ENCODE results near the gene DNAJB13. TPM values are rescaled to one million over a fixed set of nuclear protein-coding genes. Genes with fewer than 3 reads are reported as not detected.

Gene DNAJB13
- total and polyA plus RNA-seq, 2 of the 4 experiments (the other 2 are of a cell fraction) = 0.18 to 0.48 TPM

- Histone ChIP-seq H3K9ac (ENCODE audit: low read depth, low read length) (no peak overlapping the region), H2BK15ac (ENCODE audit: low read depth, low read length) (no peak overlapping the region), H3K23ac (ENCODE audit: low read depth, low read length) (no peak overlapping the region), H3K4me3 (ENCODE audit: insufficient read depth, low read depth, low read length) (no peak overlapping the region), H3K27ac (ENCODE audit: insufficient read depth, low read length) (no peak overlapping the region), H2AK9ac (replicated peaks; ENCODE audit: low read depth, low read length, poor library complexity) (no peak overlapping the region), H3K56ac (ENCODE audit: extremely low read depth, insufficient read depth, low read length) (no peak overlapping the region), H3K9me1 (ENCODE audit: insufficient read depth, low read length) (no peaks in the 10 kb centered on the region), H2AFZ (replicated peaks; ENCODE audit: low read length, poor library complexity) (no peak overlapping the region), H4K8ac (ENCODE audit: low read depth in 2 of 2, low read length in 2 of 2) (no peak overlapping the region), H3K4ac (ENCODE audit: low read depth, low read length) (no peak overlapping the region), H3K4me1 (ENCODE audit: control insufficient read depth, insufficient read depth, low read length) (no peaks in the 10 kb centered on the region), H2BK20ac (ENCODE audit: low read depth, low read length) (no peak overlapping the region), H3K79me1 (ENCODE audit: low read depth in 1 of 2, low read length in 2 of 2) (no peaks in the 10 kb centered on the region), H3K27me3 (ENCODE audit: control insufficient read depth, insufficient read depth, low read length) (no peaks in the 10 kb centered on the region), H3K18ac (ENCODE audit: low read depth, low read length) (no peak overlapping the region), H3K14ac (replicated peaks; ENCODE audit: low read depth, low read length) (no peak overlapping the region), H4K20me1 (ENCODE audit: insufficient read depth, low read length) (no peaks in the 10 kb centered on the region), H4K5ac (ENCODE audit: low read depth, low read length) (no peak overlapping the region), H2BK120ac (ENCODE audit: low read depth, low read length) (no peak overlapping the region), H3K36me3 (ENCODE audit: control insufficient read depth, insufficient read depth, low read length) (no peaks in the 10 kb centered on the region), H2AK5ac (ENCODE audit: low read depth, low read length) (no peak overlapping the region), H4K91ac (ENCODE audit: insufficient read depth, low read depth, low read length) (no peak overlapping the region), H3K9me3 (ENCODE audit: control insufficient read depth, insufficient read depth, low read length) (no peaks in the 10 kb centered on the region), H3K4me2 (ENCODE audit: low read depth, low read length) (no peak overlapping the region), H2BK5ac (ENCODE audit: low read depth, low read length, poor library complexity, severe bottlenecking) (no peak overlapping the region)
- ChIA-PET POLR2A (ENCODE audit: unreplicated experiment) (no interaction called here), CTCF (no interaction called here)
- intact Hi-C loops (cut with micrococcal nuclease) (no loop called here), dilution Hi-C loops (cut with HindIII; ENCODE audit: low sequenced_read_pairs, unreplicated experiment) (no loop called here), in situ Hi-C loops (cut with MboI; ENCODE audit: low sequenced_read_pairs) (loop anchor here (10.0 kb wide), 1 partner anchor 476 kb away; no protein-coding TSS in a partner anchor)
- 85% methylated on average over 10 of the region's 15 CpGs; no CpG with 5 or more reads in 1 of the 2 experiments for WGBS, 2 experiments (ENCODE audit: extremely low coverage in 2 of 2, insufficient read length in 1 of 2)
- no peak for ATAC-seq (ENCODE audit: low read depth)
- TF ChIP-seq USF2 (IDR thresholded peaks at IDR 0.05; ENCODE audit: low read depth, low read length) (no peak), MXI1 (IDR thresholded peaks at IDR 0.05; ENCODE audit: borderline replicate concordance, low read depth, low read length) (no peak), MAZ (IDR thresholded peaks at IDR 0.05; ENCODE audit: borderline replicate concordance, low read depth, low read length) (no peak)
- no peak for DNase-seq
- no TSS peak for BruUV-seq (replicated peaks)
These were observed 17.6 kb downstream of the DNAJB13 start for GRCh38 chr11:73968356-73968966.

Data from IMR-90 (cell line).